Measurements from ENCODE around the gene MAN1C1.

The MAN1C1 gene

DNA sequence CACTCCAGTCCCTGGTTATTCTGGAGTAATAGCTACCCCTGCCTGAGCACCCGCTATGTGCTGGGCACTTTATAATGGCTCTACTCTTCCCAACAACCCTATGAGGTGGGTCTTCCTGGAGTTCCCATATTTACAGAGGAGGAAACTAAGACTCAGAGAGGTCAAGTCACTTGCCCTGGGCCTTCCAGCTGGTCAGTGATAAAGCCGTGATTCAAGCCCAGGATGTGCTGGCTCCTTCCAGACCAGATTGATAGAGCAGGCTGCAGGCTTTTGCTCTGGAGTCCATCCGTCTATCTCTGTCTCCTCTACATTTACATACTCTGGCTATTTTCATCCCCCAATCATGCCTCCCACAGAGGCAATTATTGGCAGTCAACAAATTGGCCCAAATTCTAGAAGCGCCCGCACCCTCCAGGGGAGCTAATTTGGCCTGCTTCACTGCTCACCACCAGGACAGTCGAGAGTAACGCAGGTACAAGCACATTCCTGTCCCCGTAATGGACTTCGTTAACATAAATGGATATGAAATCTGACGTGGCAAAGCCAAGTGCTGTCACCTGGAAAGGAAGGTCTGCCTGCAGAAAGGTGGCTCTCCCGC is 143.6 kb downstream of the MAN1C1 start:
- no peak overlapping the region for H3K4me2 ChIP-seq
- H3K27me3 ChIP-seq (ENCODE audit: insufficient read depth, low read depth) = no peaks in the 10 kb centered on the region
- no peak overlapping the region for H2AFZ ChIP-seq (ENCODE audit: low read depth)
- no peak overlapping the region for H3K4me3 ChIP-seq (IDR thresholded peaks at IDR 0.05; ENCODE audit: insufficient read depth, low read depth, low read length)
- H3K4me1 ChIP-seq (ENCODE audit: low read depth, poor library complexity, severe bottlenecking) = peaks cover 19% of the 10 kb centered on the region
- H3K36me3 ChIP-seq (ENCODE audit: insufficient read depth) = no peaks in the 10 kb centered on the region
- no peaks in the 10 kb centered on the region for H4K20me1 ChIP-seq (ENCODE audit: insufficient read depth)
- no peak overlapping the region for H3K9ac ChIP-seq
- TF ChIP-seq CTCF (conservative IDR thresholded peaks at IDR 0.05; ENCODE audit: low read depth, low read length) = no peak
- no peak overlapping the region for H3K27ac ChIP-seq
- no peaks in the 10 kb centered on the region for H3K79me2 ChIP-seq (ENCODE audit: insufficient read depth, low read depth)

- H4K20me1 ChIP-seq (ENCODE audit: insufficient read depth) = no peaks in the 10 kb centered on the region
- H3K27me3 ChIP-seq (ENCODE audit: insufficient read depth, low read depth) = no peaks in the 10 kb centered on the region
- H3K79me2 ChIP-seq (ENCODE audit: insufficient read depth, low read depth) = no peaks in the 10 kb centered on the region
- no peak overlapping the region for H3K27ac ChIP-seq
- H2AFZ ChIP-seq (ENCODE audit: low read depth) = no peak overlapping the region
- H3K4me3 ChIP-seq (IDR thresholded peaks at IDR 0.05; ENCODE audit: insufficient read depth, low read depth, low read length) = no peak overlapping the region
- H3K4me2 ChIP-seq = no peak overlapping the region
- H3K9ac ChIP-seq = no peak overlapping the region
- no peaks in the 10 kb centered on the region for H3K36me3 ChIP-seq (ENCODE audit: insufficient read depth)
- TF ChIP-seq CTCF (conservative IDR thresholded peaks at IDR 0.05; ENCODE audit: low read depth, low read length) = no peak
- peaks cover 25% of the 10 kb centered on the region for H3K4me1 ChIP-seq (ENCODE audit: low read depth, poor library complexity, severe bottlenecking)
Observed at GRCh38 chr1:25760871-25761270, 144.3 kb downstream of the MAN1C1 start.

- Histone ChIP-seq H3K79me2 (ENCODE audit: insufficient read depth, low read depth) (no peaks in the 10 kb centered on the region), H3K4me3 (IDR thresholded peaks at IDR 0.05; ENCODE audit: insufficient read depth, low read depth, low read length) (no peak overlapping the region), H3K27me3 (ENCODE audit: insufficient read depth, low read depth) (no peaks in the 10 kb centered on the region), H3K27ac (no peak overlapping the region), H3K36me3 (ENCODE audit: insufficient read depth) (no peaks in the 10 kb centered on the region), H2AFZ (ENCODE audit: low read depth) (no peak overlapping the region), H3K9ac (no peak overlapping the region), H4K20me1 (ENCODE audit: insufficient read depth) (no peaks in the 10 kb centered on the region), H3K4me1 (ENCODE audit: low read depth, poor library complexity, severe bottlenecking) (peaks cover 45% of the 10 kb centered on the region), H3K4me2 (no peak overlapping the region)
- no peak for TF ChIP-seq CTCF (conservative IDR thresholded peaks at IDR 0.05; ENCODE audit: low read depth, low read length)
Observed at GRCh38 chr1:25763493-25763892, 146.9 kb downstream of the MAN1C1 start.

DNA sequence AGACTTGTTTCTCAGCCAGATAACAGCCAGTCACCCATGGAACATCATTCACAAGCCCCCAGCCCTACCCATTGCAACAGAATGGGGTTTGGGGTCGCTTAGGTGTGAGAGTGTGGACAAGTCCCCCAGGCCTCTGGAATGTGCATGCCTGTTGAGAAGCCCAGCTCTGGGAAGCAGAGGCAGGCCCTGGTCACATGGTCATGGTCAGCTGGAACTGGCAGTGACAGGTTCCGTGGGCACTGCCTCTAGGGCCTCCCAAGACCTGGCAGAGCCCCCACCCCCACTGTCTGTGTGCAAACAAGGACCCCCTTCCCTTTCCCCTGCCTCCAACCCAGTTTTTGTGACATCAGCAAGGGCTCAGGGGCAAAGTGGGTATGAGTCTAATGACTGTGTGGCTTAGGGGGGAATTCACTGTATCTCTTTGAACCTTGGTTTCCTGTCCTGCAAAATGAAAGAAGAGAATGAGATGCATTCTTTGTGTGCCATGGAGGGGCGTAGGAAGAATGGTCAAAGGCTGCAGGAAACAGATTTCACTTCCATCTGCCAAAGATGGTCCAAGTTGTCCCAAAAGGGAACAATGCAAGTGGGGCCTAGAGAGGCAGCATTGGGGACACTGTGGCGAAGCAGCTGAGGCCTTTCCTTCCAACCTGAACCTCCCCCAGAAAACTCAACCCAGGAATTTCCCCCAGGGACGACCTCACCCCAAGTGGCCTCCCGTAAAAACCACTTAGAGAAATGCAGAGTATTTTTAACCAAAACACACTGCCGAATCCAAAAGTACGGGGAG is 148.7 kb downstream of the MAN1C1 start:
- no peak overlapping the region for H3K4me3 ChIP-seq (IDR thresholded peaks at IDR 0.05; ENCODE audit: insufficient read depth, low read depth, low read length)
- H3K9ac ChIP-seq = peak overlapping the region; percentile 61
- H3K4me2 ChIP-seq = peak overlapping the region; percentile 98
- peak overlapping the region; percentile 98 for H3K27ac ChIP-seq
- no peaks in the 10 kb centered on the region for H4K20me1 ChIP-seq (ENCODE audit: insufficient read depth)
- H3K4me1 ChIP-seq (ENCODE audit: low read depth, poor library complexity, severe bottlenecking) = peaks cover 59% of the 10 kb centered on the region
- no peaks in the 10 kb centered on the region for H3K27me3 ChIP-seq (ENCODE audit: insufficient read depth, low read depth)
- no peaks in the 10 kb centered on the region for H3K36me3 ChIP-seq (ENCODE audit: insufficient read depth)
- H3K79me2 ChIP-seq (ENCODE audit: insufficient read depth, low read depth) = no peaks in the 10 kb centered on the region
- H2AFZ ChIP-seq (ENCODE audit: low read depth) = peak overlapping the region; percentile 35; the same call in 1 of the 2 replicates
- no peak for TF ChIP-seq CTCF (conservative IDR thresholded peaks at IDR 0.05; ENCODE audit: low read depth, low read length)
